ENCODE measurements around the gene SLC5A4. TPM values are rescaled to one million over a fixed set of nuclear protein-coding genes. Genes with fewer than 3 reads are reported as not detected.

Gene SLC5A4
- total RNA-seq, 1 experiment from 2014 or later: not detected

- H3K9me3 ChIP-seq (ENCODE audit: control insufficient read depth, low read depth, low read length): no peaks in the 10 kb centered on the region
- H4K91ac ChIP-seq (ENCODE audit: insufficient read length, low read depth, low read length): no peak overlapping the region
- Mint-ChIP-seq H3K4me3 (no peak overlapping the region), H3K27me3 (ENCODE audit: low read depth) (peaks cover 39% of the 10 kb centered on the region), H3K27ac (no peak overlapping the region), H3K36me3 (ENCODE audit: insufficient read depth in 1 of 3, low read depth in 3 of 3) (no peaks in the 10 kb centered on the region), H3K9me3 (no peaks in the 10 kb centered on the region), H3K4me1 (peaks cover 6% of the 10 kb centered on the region in 2 experiments)
- no peaks in the 10 kb centered on the region for H3K27me3 ChIP-seq (ENCODE audit: insufficient read depth, low read length)
- H2AK5ac ChIP-seq (ENCODE audit: insufficient read length, low read length): no peak overlapping the region
- no peak overlapping the region for H3T11ph ChIP-seq (ENCODE audit: low read length)
- H3K79me1 ChIP-seq (ENCODE audit: insufficient read depth, low read depth, low read length, poor library complexity, severe bottlenecking): no peaks in the 10 kb centered on the region
- H3K4ac ChIP-seq (ENCODE audit: low read depth, low read length): no peak overlapping the region
- no peak overlapping the region for H2BK20ac ChIP-seq (ENCODE audit: low read depth, low read length, poor library complexity, severe bottlenecking)
- no peak overlapping the region for H2AFZ ChIP-seq (ENCODE audit: low read length)
- H4K5ac ChIP-seq (ENCODE audit: insufficient read length, low read depth, low read length): no peak overlapping the region
- no peak overlapping the region for H2BK5ac ChIP-seq (ENCODE audit: insufficient read length, low read length)
- WGBS (ENCODE audit: extremely low coverage, insufficient read length, low lambda C conversion rate): no CpG with 5 or more reads among the region's 2 CpGs
- no peak overlapping the region for H4K8ac ChIP-seq (replicated peaks; ENCODE audit: insufficient read length, low read depth, low read length)
- H3K4me1 ChIP-seq (ENCODE audit: insufficient read depth, low read length): no peaks in the 10 kb centered on the region
- no peak for DNase-seq
- H3K18ac ChIP-seq (ENCODE audit: insufficient read length, low read depth, low read length): no peak overlapping the region
- no peak overlapping the region for H2BK15ac ChIP-seq (ENCODE audit: low read depth, low read length)
- H3K56ac ChIP-seq (ENCODE audit: insufficient read length, low read depth, low read length): no peak overlapping the region
- H3K14ac ChIP-seq (ENCODE audit: insufficient read depth, low read length): no peak overlapping the region
- H3K27ac ChIP-seq (ENCODE audit: insufficient read length, low read depth, low read length): no peak overlapping the region
- no peak overlapping the region for H3K9ac ChIP-seq (ENCODE audit: extremely low read depth, insufficient read length, low read length)
- H3K23ac ChIP-seq (ENCODE audit: insufficient read length, low read depth, low read length): no peak overlapping the region
- no peak overlapping the region for H3K4me2 ChIP-seq (ENCODE audit: insufficient read depth, insufficient read length, low read length)
- H2BK120ac ChIP-seq (ENCODE audit: low read depth, low read length, poor library complexity, severe bottlenecking): no peak overlapping the region
- H3K79me2 ChIP-seq (ENCODE audit: insufficient read depth, low read length): no peaks in the 10 kb centered on the region
- TF ChIP-seq CTCF (conservative IDR thresholded peaks at IDR 0.05): no peak
- H3K23me2 ChIP-seq (ENCODE audit: insufficient read length, low read depth, low read length, poor library complexity, severe bottlenecking): no peaks in the 10 kb centered on the region
- H4K20me1 ChIP-seq (ENCODE audit: control insufficient read depth, insufficient read depth, insufficient read length): no peaks in the 10 kb centered on the region
- no peak overlapping the region for H2BK12ac ChIP-seq (ENCODE audit: insufficient read length, low read depth, low read length)
These were observed 37.7 kb downstream of the SLC5A4 start for GRCh38 chr22:32217465-32217864.

Data from H9 (cell line).